ENCODE results near the gene DNAJC18. TPM values are rescaled to one million over a fixed set of nuclear protein-coding genes. Genes with fewer than 3 reads are reported as not detected.

The DNAJC18 gene
- total RNA-seq, 1 donor: 9.9 TPM

- no peak overlapping the region for H3K4me3 ChIP-seq (ENCODE audit: low read depth, low read length)
- TF ChIP-seq, protein P1, sequence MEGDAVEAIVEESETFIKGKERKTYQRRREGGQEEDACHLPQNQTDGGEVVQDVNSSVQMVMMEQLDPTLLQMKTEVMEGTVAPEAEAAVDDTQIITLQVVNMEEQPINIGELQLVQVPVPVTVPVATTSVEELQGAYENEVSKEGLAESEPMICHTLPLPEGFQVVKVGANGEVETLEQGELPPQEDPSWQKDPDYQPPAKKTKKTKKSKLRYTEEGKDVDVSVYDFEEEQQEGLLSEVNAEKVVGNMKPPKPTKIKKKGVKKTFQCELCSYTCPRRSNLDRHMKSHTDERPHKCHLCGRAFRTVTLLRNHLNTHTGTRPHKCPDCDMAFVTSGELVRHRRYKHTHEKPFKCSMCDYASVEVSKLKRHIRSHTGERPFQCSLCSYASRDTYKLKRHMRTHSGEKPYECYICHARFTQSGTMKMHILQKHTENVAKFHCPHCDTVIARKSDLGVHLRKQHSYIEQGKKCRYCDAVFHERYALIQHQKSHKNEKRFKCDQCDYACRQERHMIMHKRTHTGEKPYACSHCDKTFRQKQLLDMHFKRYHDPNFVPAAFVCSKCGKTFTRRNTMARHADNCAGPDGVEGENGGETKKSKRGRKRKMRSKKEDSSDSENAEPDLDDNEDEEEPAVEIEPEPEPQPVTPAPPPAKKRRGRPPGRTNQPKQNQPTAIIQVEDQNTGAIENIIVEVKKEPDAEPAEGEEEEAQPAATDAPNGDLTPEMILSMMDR (IDR thresholded peaks at IDR 0.05; ENCODE audit: insufficient read depth, low read length): no peak
- no peak for DNase-seq (ENCODE audit: low read depth)
These were observed 77.4 kb downstream of the DNAJC18 start for GRCh38 chr5:139361835-139362429.

DNA sequence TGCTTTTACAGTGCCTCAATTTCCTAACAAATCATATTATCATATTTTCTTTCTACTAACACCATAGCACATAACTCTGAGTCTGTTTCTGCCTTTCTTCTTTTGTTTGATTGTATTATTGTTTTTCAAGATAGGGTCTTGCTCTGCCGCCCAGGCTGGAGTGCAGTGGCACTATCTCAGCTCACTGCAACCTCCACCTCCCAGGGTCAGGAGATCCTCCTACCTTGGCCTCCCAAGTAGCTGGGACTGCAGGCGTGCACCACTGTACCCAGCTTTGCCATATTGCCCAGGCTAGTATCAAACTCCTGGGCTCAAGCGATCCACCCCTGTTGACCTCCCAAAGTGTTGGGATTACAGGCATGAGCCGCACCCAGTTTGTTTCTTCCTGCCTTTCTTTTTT lies 78.9 kb downstream of the DNAJC18 start:
- DNase-seq (ENCODE audit: low read depth): no peak
- no peak overlapping the region for H3K4me3 ChIP-seq (ENCODE audit: low read depth, low read length)
- TF ChIP-seq, protein P1 (IDR thresholded peaks at IDR 0.05; ENCODE audit: insufficient read depth, low read length): no peak

Small RNA genes lying within 50 kb of the gene (small RNA-seq; reads per million reads assigned to genes)
- not detected for gene RNU5B-4P

Other genes with a start within 250 kb of the DNAJC18 start
- 31.7 and 68.0 TPM in 2 replicates for gene SIL1, start 241.2 kb downstream of the DNAJC18 start, total RNA-seq (ENCODE audit: low replicate concordance)
- 274 and 438 TPM in 2 replicates for gene MATR3, start 145.8 kb downstream of the DNAJC18 start, total RNA-seq (ENCODE audit: low replicate concordance)
- gene PAIP2, start 97.7 kb downstream of the DNAJC18 start, total RNA-seq (ENCODE audit: low replicate concordance): 70.9 and 77.3 TPM in 2 replicates
- not detected in 2 replicates for gene SLC23A1, start 56.2 kb downstream of the DNAJC18 start, total RNA-seq (ENCODE audit: low replicate concordance)
- 0.18 TPM in 1 of 2 replicates, not detected in the other for gene MZB1, start 49.6 kb downstream of the DNAJC18 start, total RNA-seq (ENCODE audit: low replicate concordance)
- 0.99 and 1.8 TPM in 2 replicates for gene PROB1, start 44.4 kb downstream of the DNAJC18 start, total RNA-seq (ENCODE audit: low replicate concordance)
- gene SPATA24, start 35.4 kb downstream of the DNAJC18 start, total RNA-seq (ENCODE audit: low replicate concordance): 1.8 and 2.0 TPM in 2 replicates
- gene ECSCR, start 23.2 kb upstream of the DNAJC18 start, total RNA-seq (ENCODE audit: low replicate concordance): 0.36 and 1.1 TPM in 2 replicates
- gene SMIM33, start 31.5 kb upstream of the DNAJC18 start, total RNA-seq (ENCODE audit: low replicate concordance): not detected in 2 replicates
- 15.0 and 42.1 TPM in 2 replicates for gene STING1, start 43.2 kb upstream of the DNAJC18 start, total RNA-seq (ENCODE audit: low replicate concordance)
- 71.8 and 137 TPM in 2 replicates for gene UBE2D2, start 121.8 kb upstream of the DNAJC18 start, total RNA-seq (ENCODE audit: low replicate concordance)
- gene CXXC5, start 208.8 kb upstream of the DNAJC18 start, total RNA-seq (ENCODE audit: low replicate concordance): 26.1 and 75.9 TPM in 2 replicates